Activated T-cell treated with anti-CD3 and anti-CD28 coated beads, Interleukin-2, amount 50 U/mL, for 1 hour (primary cell): ENCODE measurements around the gene CNTFR.

Experiments used
- DNase-seq: peaks from one replicate; pipeline ENCODE4 v3.0.0-alpha.2; 2020

Gene CNTFR

DNA sequence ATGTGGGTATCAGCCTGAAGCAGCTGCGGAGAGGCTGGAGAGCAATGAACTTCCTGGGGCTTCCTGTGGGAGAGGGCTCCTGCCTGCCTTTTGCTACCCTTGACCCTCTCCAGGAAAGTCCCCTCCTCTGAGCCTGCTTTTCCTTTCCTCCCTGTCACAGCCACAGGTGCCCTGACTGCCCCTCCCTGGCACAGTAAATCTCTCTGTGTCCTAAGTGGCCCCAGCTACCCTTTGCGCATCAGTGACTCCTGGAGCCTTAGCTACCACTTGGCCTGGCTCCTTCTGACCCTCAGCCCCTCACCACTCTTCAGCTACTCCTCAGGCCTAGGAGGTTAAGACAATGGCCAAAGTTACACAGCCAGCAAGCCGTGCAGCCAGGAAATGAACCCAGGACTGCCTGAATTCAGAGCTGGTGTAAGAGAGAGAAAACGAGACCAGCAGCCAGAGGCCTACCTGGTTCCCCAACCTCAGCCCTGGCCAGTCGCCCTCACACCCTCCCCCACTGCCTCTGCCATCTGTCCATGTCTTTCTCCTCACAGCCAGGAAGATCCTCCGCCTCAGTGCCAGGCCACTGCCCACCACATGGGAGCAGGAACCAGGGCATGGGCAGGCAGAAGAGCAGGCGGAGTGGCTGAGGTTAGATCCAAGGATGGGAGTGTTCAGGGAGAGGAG is 18.6 kb downstream of the CNTFR start:
- no peak for DNase-seq

DNA sequence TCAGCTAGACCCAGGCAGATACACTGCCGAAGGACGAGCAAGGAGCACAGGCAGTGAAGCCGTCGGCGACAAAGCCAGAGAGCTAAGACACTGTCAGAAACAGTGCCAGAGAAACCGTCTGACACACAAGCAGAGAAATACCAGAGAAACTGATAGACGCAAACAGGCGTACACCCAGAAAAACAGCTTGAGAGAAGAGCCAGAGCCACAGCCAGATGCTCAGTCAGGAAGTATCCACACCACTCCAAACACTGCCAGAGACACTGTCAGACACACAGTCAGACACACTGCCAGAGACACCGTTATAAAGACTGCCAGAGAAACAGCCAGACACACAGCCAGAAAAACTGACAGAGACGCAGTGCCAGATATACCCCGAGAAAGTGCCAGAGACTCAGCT is 19.1 kb downstream of the CNTFR start:
- no peak for DNase-seq

DNA sequence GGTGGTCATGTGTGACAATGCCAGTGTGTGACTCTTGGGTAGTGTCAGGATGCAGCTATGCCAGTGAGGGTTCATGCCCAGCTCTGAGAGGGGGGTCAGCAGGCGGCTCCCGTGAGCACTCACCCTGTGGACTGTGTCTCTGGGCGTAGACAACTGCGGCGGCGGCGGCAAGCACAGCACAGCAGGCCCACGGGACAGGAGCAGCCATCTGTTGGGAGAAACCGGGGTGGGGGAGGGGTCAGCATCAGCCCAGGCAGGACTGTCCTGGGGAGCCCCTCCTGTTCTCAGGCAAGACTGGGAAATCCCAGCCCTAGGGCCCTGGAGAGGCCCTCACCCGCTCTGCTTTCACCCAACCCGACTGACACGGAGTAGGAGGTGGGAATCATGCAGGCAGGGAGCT is 20.8 kb downstream of the CNTFR start:
- DNase-seq, result no peak

DNA sequence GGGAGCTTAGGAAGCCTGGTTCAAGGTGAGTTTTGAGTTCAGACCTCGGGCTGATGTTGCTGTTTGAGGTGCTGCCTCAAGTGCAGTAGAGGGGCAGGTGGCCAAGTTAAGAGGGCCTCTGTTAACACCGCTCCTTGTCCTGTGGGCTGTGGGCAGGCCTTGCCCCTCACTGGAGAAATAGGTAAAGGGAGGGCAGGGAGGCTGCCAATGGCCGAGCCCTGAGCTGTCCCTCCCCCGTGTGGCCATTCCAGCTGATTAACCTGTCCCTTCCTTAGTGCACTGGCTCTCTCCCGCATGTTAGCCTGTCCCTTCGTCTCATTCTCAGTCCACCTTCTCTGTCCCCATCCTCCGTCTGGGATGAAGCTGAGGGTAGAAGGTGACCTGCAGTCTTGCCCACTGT is 21.4 kb downstream of the CNTFR start:
- DNase-seq, result no peak

DNA sequence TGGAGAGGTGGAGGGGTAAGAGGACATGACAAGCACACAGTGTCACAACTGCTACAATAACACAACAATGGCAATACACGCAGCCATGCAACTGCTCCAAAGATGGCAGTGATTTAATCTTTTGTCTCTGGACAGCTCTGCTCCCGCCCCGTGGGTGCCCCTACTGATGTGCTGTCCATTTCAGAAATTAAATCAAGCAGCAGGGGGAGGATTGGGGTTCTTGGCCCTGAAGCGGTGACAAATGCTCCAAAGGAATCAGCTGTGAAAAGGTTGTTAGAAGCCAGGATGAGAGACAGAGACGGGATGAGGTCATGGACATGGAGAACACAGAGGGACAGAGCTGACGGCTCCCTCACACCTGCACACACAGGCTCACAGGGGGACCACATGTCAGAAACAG is 22.6 kb downstream of the CNTFR start:
- no peak for DNase-seq

DNA sequence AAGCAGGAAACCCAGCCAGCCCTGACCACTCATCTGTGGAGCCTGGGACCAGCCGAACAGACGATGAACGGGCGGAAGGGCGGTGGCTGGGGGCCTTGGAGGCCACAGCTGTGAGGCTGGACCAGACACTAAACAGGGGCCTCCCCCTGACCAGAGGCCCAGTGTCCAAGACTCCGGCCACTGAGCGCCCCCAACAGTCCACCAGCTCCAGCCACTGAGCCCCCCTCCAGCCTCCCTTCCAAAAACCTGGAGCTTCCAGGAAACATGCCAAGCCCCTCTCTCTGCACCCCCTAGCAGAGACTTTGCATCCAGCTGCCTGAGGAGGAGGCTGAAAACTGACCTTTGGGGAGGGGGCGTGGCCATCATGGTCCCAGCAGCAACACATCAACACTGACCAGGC is 23.2 kb downstream of the CNTFR start:
- DNase-seq, result no peak

DNA sequence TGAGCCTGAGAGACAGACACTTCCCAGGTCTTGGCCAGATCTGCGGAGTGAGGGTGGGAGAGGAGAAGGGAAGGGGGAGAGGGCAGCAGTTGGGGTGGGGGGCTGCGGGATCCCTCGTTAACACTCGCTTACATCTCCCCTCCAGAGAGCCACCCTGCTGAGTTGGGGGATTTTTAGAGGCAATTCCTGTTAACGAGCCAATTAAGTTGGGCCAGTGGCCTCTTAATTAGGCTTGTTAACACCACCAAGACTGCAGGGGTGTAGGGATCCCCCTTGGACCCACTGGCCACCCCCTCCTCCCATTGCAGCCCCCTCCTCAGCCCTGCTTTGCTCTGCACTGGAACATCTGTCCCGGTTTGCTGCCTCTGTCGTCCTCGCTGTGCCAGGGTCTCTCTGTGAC is 23.7 kb downstream of the CNTFR start:
- no peak for DNase-seq

DNA sequence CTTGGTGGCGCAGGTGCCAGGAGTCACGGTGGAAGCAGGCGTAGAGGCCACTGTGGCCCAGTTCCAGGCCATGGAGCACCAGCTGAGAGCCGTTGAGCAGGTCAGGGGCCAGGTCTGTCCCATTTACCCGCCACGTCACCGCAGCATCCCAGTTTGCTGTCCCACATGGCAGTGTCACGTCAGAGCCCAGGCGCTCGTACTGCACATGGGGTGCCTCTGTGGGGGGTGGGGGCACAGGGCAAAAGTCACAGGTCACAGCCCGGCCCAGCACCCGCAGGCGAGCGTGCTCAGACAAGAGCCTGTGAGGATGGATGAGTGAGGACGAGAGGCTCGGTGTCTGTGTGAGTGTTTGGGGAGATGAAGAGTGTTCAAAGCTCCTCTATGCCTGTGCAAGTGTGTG is 24.9 kb downstream of the CNTFR start:
- no peak for DNase-seq

DNA sequence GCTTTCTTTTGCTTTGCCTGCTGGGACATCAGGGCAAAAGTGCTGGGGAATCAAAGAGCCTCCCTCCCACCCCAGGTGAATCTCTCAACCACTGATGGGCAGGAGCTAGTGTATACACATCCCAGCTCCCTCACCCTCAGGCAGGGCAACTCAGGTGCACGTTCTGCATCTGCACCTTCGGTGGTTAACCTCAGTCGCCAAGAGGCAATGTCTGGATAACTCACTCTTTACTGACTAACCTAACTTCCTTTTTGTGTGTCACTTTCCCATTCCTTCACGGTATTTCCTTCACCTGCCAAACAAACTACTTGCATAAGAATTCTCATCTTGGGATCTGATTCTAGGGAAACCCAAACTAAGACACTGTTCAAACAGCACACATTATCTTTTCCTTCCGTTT is 26.3 kb downstream of the CNTFR start:
- no peak for DNase-seq

DNA sequence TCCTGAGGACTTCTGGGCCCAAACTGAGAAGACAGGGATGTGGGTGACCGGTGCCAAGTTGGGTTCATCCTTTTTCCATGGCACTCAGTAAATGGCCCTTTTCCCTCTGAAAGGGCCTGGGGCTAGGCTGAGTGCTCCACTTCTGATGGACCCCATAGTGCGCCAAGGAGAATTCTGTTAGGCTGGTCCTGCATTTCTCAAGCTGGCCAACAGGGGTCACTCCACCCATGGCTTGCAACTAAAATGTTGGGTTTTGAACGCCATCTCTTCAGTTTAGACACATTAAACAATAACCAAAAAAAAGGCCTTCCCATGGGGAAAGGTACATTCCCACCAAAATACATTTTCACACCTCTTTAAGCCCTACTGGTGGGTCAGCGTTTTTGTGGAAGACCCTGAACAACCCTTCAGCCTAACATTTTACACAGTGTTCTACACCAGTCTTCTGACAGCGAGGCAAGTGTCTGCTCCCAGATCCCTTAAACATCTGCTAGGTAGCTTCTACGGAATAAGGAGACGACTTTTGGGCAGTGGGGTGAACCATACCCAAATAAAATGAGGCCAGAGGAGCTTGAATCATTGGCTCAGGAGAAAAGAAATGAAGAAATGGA is 27.3 kb downstream of the CNTFR start:
- DNase-seq, result no peak

DNA sequence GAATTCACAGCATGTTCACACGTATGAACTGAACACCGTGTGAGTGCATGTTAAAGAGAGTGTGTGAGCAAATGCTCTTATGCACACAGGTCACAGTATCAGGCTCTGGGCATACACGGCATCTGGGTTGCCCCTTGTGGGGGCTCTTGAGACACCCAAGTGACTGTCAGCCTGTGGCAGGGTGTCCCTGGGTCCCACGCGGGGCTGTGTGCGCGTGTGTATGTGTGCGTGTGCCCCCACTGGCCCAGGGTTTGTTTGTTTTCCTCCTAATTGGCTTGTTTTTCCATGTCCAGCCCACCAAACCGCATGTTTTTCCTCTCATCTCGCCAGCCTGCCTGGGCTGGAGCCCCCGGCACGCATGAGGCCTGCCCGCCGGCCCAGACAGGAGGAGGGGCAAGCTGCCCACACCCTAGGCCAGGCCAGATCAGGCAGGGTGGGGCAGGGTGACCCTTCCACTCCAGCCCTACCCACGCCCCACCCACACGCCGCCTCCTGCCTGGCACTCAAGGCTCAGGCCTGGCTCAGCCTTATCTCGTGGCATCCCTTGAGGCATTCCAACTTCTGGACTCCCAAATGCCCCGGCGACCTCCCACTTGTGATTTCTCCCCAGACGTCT is 28.8 kb downstream of the CNTFR start:
- DNase-seq, result no peak

DNA sequence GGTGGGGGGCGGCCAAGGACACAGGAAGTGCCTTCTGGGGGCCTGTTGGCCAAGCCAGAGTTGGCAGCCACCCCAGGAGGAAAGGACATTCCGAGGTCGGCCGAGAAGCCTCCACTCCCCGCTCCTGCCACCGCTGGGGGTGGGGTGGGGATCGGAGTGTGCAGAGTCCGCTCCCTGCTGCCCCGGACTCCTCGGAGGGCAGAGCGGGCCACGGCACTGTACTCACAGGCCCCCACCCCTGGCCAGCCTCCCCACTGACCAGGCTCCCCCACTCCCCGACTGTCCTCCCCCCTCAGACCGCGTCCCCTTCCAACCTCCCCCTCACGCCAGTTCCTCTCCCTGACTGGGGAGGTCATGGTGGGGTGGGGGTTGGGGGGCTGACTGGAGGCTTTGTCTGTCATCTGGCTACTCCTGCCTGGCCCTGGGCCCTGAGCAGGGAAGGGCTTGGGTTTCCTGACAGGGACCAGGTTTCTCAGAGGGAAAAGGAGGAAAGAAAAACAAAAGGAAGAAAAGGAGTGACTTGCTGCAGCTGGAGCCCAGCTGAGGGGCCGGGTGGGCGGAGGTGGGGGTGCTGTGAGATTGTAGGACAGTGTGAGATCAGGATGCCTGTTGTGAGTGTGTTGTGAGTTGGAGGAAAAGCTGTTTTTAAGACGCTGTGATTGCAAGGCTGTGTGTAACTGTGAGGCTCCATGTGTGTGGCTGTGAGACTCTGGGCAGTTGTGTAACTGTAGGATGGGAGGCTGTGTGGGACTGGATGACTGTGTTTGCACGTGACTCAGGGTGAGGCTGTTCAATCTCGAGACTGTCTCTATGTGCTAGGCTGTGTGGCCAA is 29.7 kb downstream of the CNTFR start:
- no peak for DNase-seq

DNA sequence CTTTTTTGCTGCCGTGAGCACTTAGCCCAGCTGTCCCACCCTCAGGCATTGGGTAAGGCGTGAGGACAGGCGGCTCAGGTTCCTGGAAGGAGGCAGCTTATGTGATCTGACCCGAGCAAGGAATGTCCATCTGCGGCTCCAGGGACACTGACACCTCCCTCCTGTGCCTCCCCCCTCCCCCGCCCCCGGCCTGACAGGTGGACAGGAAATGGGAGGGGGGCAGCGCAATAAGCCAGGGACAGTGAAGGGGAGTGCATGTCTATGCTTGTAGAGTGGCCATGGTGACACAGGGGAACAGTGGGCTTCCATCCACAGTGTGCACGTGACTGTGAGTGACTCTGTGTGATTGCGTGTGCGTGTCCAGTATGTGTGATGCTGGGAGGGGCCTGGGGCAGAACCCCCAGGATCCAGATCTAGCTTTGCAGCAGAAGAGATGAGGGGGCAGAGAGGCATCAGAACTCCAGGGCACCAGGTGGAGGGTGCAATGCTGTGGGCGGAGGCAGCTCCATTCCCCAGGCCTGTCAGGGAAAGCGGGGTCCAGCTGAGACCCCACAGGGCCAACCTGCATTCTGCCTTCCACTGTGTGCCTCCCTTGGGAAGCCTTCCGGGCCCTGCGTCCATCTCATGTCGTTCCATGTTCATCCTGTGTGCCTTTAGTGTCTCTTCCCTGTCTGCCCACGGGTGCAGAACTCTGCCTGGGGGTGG is 30.5 kb downstream of the CNTFR start:
- DNase-seq, result no peak

DNA sequence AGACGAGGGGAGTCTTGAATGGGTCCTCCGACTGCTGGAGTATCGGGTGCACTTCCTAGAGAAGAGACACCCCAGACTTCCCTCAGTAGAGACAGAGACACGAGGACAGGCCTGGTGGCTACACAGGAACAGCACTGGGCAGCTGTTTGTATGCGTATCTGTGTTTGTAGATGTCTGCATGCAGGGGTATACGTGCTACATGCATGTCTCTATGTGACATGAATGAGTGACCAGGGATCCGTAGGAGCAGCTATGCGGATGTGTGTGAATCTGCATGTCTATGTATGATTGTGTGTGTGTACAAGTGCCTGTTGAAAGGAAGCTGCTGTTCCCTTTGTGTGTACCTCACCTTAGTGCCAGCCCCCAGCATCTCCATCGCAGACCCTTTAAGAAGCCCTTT is 31.2 kb downstream of the CNTFR start:
- no peak for DNase-seq

DNA sequence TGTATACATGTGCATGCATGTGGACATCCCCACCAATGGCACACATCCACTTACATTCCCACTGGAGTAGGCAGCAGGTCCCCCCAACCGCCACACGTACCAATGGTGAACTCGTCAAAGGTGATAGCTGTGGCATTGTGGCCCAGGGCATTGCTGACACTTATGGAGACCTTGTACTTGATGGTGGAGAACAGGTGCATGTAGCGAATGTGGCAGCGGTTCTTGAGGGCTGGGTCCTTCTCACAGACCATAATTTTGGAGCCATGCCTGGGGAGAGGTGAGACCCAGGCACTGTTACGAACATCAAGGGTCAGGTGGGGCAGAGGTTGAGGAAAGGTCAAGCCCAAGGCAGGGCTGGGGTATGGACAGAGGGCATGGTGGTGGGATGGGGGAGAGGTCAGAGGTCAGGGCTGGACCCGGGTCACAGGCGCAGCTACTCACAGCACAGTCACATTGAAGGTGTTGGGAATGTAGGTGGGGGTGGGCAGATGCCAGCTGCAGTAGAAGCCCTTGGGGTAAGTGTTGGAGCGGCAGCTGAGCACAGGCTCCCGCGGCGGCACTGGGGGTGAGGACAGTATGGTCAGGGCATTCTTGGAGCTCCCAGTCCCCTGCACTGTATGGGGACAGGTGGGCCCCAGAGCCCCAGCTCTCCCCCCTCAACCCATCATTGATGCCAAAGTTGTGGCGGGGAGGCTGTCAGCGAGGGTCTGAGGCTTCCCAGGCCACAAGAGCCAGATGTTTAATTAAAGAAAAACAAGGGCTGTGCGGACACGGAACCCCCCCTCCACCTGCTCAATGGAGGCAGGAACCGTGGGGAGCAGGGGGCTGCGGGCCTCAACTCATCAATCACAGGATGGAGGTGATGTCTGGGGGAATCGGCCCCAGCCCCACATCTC is 31.9 kb downstream of the CNTFR start:
- no peak for DNase-seq

DNA sequence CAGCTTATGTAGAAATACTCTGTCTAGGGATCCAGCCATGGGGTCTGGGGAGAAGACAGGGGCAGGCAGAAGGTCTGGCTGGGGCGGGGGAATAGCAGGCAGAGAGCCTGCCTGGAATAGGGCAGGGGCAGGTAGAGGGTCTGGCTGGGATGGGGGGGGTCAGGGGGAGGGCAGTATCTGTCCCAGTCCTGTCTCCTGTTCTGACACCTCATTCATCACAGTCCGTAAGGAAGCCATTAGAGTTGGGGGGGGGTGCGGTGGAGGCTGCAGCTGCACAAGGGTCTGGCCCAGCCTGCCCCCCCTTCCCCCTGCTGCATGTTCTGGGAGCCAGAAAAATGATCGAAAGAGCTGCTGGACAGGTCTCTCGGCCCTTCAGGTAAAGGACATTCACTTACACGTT is 32.6 kb downstream of the CNTFR start:
- no peak for DNase-seq

DNA sequence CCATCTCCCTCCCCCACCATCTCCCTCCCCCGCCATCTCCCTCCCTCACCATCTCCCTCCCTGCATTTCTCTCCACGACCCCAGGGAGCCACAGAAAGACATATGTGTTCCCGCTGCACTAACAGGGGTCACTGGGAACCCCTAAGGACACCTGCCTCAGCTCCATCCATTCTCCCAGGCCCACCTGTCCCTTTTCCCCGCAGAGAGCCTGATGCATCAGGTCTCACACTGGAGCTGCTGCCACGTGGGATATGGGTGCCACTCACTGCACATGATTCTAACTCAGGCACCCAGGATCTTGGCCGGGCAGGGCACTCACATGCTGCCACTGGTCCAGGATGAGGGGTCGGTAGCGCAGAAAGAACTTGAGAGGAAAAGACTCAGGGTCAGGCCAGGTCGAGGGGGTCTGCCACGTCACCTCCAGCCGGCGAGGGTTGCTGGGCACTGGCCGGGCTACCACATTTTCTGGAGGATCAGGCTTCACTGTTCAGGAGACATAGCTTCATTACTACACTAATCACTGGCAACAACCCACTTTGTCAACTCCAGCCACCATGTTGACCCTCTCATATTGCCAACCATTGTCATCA is 33.5 kb downstream of the CNTFR start:
- DNase-seq, result no peak

DNA sequence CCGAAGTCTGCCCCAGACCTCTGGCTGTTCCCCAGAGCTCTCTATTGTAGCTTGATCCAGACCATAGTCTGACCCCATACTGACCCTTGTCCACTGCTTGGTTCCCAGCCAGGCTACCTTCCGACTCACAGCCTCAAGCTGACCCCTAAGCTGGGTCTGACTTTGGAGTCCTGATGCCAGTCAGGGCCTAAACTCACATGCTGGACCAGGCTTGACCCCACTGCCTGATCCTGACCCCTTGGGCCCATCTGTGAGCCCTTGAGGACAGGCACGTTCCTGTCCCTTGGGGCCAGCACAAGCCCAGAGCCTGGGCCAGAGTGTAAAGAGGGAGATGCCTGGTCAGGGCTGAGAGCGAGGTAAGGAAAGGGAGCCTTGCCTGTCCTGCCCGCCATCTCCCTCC is 34.0 kb downstream of the CNTFR start:
- DNase-seq, result no peak

DNA sequence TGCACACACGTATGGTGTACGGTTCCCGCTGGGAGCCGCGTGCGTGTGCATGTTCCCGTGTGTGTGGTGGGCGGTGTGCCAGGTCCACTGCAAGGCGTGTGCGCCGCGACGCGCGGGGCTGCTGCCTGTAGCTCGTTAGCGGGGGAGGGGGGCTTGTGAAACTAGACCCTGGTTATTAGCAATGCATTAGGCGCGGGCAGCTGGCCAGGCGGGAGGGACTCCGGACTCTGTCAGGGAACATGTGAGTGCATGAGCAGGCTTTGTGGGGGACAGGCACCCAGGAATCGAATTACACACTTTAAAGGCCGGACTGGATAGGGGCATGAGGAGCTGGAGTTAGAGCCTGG is 34.5 kb downstream of the CNTFR start:
- no peak for DNase-seq

DNA sequence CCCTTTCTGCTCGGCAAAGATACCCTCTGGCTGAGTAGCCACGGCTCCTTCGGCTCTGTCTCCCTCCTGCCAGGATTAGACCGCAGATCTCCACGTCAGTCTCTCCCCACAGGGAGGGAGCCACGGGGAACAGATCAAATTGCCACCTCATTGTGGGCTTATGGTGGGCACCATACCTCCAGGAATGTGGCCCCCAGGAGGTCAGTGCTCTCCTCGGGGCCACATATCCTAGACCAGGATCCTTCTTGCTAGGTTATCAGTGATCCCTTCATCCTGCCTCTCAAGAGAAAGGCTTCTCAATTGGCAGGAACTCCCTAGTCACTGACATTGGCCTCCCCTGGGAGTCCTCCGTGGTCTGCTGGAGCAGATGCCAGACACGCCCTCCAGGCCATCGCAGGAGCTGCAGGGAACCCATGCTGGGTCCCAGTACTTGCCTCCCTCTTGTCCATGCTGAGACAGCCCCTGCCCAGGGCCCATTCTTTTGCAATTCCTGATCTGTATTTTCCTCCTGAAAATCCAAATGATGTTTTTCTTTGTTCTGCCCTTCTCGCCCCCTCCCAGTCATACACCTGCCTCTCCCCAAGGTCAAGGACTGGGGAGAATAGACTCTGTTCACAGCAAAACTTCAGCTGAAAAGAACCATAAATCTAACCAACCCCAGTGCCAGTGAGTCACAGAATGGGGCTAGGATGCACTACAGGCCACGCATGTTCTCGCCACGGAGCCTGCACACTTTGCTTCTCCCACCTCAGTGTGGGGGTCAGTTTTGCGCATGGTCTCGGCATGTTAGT is 35.1 kb downstream of the CNTFR start:
- no peak for DNase-seq

DNA sequence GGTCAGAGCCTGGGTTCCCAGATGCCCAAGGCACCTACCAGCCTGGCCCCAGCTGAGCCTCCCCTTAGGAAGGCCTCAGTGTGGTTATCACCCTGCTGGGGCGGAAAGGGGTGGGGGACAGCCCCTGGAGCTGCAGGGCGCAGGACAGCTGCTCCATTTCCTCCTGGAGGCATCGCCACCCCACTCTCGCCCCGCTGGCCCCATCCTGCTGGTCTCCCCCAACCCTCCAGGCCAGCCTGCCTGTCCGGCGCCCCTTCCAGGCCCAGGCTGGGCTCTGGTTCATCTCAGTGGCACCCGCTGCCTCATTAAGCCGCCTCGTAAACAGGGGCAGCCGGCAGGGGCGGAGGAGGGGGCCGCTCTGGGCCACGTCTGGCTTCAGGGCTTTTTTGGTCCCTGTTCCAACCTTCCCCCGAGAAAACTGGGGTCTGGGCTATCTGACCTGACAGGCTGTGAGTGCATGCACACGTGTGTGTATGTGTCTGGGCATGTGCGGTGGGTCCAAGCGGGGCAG is 36.0 kb downstream of the CNTFR start:
- no peak for DNase-seq
